Measurements from ENCODE around the gene PRRX1.

The PRRX1 gene

DNA sequence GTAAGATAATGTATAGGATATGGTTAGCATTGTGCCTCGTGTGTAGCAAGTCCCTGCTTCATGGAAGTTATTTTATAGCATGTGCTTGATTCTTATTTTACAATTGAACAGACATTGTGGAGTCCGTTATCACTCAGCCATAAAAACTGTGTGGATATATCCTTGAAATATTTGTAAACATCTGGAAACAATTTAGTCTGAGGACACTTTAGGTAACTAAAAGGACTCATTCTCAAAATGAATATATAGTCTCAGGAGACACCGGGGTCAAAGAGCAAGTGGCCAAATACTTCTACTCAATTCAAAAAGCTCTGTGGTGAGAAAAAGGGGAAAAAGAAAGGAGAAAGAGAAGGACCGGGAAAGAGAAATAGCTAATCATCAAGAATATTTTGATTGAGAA lies 23.7 kb downstream of the PRRX1 start:
- Histone ChIP-seq H3K27me3 (peaks cover 5% of the 10 kb centered on the region), H3K9me3 (no peaks in the 10 kb centered on the region), H3K36me3 (no peaks in the 10 kb centered on the region), H3K27ac (no peak overlapping the region), H3K4me3 (ENCODE audit: low read depth in 1 of 2, low read length in 1 of 2) (no peak overlapping the region), H3K4me1 (ENCODE audit: control insufficient read depth in 1 of 2, insufficient read depth in 1 of 2, low read depth in 1 of 2, low read length in 1 of 2) (no peaks in the 10 kb centered on the region)
- TF ChIP-seq, protein P1, sequence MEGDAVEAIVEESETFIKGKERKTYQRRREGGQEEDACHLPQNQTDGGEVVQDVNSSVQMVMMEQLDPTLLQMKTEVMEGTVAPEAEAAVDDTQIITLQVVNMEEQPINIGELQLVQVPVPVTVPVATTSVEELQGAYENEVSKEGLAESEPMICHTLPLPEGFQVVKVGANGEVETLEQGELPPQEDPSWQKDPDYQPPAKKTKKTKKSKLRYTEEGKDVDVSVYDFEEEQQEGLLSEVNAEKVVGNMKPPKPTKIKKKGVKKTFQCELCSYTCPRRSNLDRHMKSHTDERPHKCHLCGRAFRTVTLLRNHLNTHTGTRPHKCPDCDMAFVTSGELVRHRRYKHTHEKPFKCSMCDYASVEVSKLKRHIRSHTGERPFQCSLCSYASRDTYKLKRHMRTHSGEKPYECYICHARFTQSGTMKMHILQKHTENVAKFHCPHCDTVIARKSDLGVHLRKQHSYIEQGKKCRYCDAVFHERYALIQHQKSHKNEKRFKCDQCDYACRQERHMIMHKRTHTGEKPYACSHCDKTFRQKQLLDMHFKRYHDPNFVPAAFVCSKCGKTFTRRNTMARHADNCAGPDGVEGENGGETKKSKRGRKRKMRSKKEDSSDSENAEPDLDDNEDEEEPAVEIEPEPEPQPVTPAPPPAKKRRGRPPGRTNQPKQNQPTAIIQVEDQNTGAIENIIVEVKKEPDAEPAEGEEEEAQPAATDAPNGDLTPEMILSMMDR (IDR thresholded peaks at IDR 0.05): no peak

DNA sequence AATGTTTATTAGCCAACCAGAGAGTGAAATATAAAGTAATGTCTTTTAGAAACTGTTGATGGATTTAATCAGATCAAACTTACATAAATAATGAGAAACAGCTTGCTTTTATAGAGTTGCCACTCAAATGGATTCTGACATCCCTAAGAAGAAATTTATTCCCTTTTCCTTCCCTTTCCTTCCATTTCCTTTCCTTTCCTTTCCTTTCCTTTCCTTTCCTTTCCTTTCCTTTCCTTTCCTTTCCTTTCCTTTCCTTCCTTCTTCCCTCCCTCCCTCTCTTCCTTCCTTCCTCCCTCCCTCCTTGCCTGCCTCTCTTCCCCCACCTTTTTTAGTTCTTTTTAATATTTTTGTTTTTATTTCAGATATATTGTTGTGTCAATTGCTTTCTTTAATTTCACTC lies 27.3 kb downstream of the PRRX1 start:
- no peak overlapping the region for H3K4me3 ChIP-seq (ENCODE audit: low read depth in 1 of 2, low read length in 1 of 2)
- H3K27me3 ChIP-seq: peaks cover 5% of the 10 kb centered on the region
- no peaks in the 10 kb centered on the region for H3K36me3 ChIP-seq
- H3K27ac ChIP-seq: no peak overlapping the region
- TF ChIP-seq, protein P1 (IDR thresholded peaks at IDR 0.05): no peak
- H3K9me3 ChIP-seq: no peaks in the 10 kb centered on the region
- no peaks in the 10 kb centered on the region for H3K4me1 ChIP-seq (ENCODE audit: control insufficient read depth in 1 of 2, insufficient read depth in 1 of 2, low read depth in 1 of 2, low read length in 1 of 2)

DNA sequence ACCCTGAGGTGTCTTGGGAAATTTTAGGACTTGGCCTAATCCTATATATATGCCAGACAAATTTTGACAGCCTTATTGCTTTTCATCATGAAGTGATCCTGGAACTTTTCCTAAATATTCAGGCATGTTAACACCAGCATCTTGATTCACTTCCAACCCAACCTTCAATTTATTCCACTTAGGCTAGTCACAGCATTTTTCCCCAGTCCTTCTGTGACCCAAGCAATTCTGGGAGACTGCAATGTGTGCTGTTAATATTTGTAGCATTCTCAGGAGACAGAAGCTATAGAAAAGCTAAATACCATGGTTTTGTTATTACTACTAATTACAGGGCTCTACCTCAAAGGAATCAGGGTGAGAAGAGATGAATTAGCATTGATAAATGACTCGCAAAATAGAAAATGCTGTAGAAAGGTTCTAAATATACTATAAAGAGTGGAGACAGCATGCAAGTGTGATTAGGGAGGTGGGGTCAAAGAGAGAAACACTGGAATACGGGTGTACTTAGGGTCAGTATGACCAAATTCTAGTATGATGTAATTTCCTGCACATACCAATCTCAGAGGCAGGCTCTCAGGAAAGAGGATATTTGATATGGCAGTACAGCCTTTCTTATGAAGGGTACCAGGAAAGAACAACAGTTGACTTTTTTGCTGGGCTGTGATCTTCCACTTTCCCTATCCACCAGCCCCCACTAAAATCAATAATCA lies 29.1 kb downstream of the PRRX1 start:
- Histone ChIP-seq H3K4me1 (ENCODE audit: control insufficient read depth in 1 of 2, insufficient read depth in 1 of 2, low read depth in 1 of 2, low read length in 1 of 2) (no peaks in the 10 kb centered on the region), H3K4me3 (ENCODE audit: low read depth in 1 of 2, low read length in 1 of 2) (no peak overlapping the region), H3K27ac (no peak overlapping the region), H3K27me3 (peaks cover 3% of the 10 kb centered on the region), H3K36me3 (no peaks in the 10 kb centered on the region), H3K9me3 (no peaks in the 10 kb centered on the region)
- TF ChIP-seq, protein P1 (IDR thresholded peaks at IDR 0.05): no peak

DNA sequence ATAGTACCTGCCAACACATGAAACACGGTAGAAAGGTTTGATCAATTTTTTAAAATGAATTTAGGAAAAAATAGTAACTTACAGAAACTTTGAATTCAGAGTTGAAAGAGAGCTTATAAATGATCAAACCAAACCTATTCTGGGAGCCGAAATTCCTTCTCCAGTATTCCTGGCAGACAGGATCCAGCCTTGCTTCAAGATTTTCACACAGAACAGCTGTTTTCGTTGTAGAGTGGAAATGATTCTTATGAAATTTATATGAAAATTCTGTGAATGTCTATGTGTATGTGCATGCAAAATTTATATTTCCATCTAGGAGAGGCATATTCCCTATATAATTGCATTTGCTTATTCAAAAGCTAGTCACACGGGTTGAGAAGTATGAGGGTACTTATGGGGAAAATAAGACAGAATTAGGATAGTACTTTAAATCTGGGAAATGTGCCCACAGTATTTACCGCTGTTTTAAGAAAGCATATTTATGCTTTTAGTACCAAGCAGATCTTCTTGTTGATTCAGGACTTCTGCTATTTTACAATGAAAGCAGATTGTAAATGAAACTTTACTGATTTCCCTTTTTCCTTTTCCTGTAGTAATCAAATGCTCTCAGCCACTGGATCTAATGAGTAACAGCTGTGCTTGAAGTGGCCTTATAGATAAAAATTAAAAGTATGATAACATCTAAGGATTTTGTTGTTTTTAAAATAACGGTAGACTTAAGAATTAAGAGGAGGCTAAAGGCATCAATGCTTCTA lies 30.4 kb downstream of the PRRX1 start:
- Histone ChIP-seq H3K4me3 (ENCODE audit: low read depth in 1 of 2, low read length in 1 of 2) (no peak overlapping the region), H3K36me3 (no peaks in the 10 kb centered on the region), H3K9me3 (no peaks in the 10 kb centered on the region), H3K4me1 (ENCODE audit: control insufficient read depth in 1 of 2, insufficient read depth in 1 of 2, low read depth in 1 of 2, low read length in 1 of 2) (no peaks in the 10 kb centered on the region), H3K27me3 (peaks cover 3% of the 10 kb centered on the region), H3K27ac (no peak overlapping the region)
- TF ChIP-seq, protein P1 (IDR thresholded peaks at IDR 0.05): no peak

DNA sequence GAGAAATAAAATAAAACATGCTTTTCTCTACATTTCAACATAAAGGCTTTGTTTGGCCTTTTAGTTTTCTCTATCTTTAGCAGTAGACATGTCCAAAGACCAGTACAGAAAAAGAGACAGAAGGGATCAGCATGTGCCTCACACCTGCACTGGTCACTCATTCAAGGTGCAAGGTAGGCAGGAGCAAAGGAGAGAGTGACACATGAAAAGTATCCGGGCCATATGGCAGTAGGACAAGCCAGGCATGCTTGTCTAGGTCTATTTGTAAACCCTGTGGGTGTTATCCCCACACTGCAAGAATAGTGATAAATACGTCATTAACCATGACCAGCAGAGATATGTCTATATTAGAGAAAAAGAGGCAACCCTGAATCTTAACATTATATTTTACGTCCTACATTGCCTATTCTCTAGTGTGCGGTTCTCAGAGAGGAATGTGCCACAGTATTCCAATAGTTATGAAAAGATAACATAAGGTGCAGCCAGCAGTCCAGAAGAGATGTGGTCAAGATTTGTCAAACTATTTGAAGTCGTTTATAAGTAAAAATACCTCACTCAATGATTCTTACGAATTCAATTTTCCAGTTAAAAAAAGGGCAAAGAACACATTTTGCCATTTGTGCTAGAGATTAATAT lies 32.1 kb downstream of the PRRX1 start:
- no peak overlapping the region for H3K27ac ChIP-seq
- TF ChIP-seq, protein P1 (IDR thresholded peaks at IDR 0.05): no peak
- H3K36me3 ChIP-seq: no peaks in the 10 kb centered on the region
- H3K4me3 ChIP-seq (ENCODE audit: low read depth in 1 of 2, low read length in 1 of 2): no peak overlapping the region
- peaks cover 3% of the 10 kb centered on the region for H3K27me3 ChIP-seq
- H3K4me1 ChIP-seq (ENCODE audit: control insufficient read depth in 1 of 2, insufficient read depth in 1 of 2, low read depth in 1 of 2, low read length in 1 of 2): no peaks in the 10 kb centered on the region
- H3K9me3 ChIP-seq: no peaks in the 10 kb centered on the region

Data from neutrophil (primary cell).